NT2/D1 (cell line): ENCODE measurements around the gene ARHGAP8.

Experiments
- SUZ12 ChIP-seq: IDR thresholded peaks from 2 replicates; pipeline ENCODE4 v1.6.1; 2011; ENCODE audit not compliant: insufficient read length, insufficient read depth; ENCODE audit errors: extremely low read depth
- YY1 ChIP-seq: IDR thresholded peaks from 2 replicates; pipeline ENCODE4 v1.6.1; 2011; ENCODE audit not compliant: insufficient read length, insufficient read depth
- ZNF274 ChIP-seq: IDR thresholded peaks from 2 replicates; pipeline ENCODE4 v1.6.1; 2011; ENCODE audit warnings: mild to moderate bottlenecking, low read depth, low read length

GRCh38 chr22:44862281-44862680, 109.9 kb downstream of the ARHGAP8 start:
- no peak for TF ChIP-seq ZNF274
- no peak for TF ChIP-seq YY1
- no peak for TF ChIP-seq SUZ12
